Ramos (cell line): Measurements from ENCODE around the gene CBR1.
"Not testable (repeated sequence)": the region's sequence is repeated elsewhere in the genome, so short reads cannot be mapped to it uniquely, and the experiment has no call there.

Experiments used
- in situ Hi-C: fragments of 300-500 bp; cut with MboI; formaldehyde crosslinking; loops from one replicate; pipeline ENCODE4 v1.14.3; 2022; ENCODE audit warnings: low sequenced_read_pairs; ENCODE audit not compliant: unreplicated experiment

The CBR1 gene

DNA sequence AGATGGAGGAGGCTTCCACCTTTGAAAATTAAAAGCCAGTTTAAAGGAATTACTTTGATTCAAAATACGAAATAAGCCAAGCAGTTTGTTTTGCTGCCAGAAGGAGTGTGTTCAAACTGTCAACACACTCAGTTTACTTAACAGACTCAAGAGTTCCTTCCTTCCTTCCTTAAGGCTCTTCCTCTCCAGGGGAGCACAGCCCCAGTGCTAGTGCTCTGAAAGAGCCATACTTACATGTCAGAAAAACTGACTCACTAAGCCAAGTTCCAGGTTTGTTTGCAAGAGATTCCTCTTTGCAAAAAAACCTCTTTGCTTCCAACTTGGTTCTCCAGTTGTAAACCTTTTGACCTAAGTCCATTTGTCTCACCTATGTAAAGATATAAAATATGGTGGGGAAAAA lies 23.8 kb upstream of the CBR1 start:
- in situ Hi-C loops: no loop called here

- in situ Hi-C loops: no loop called here
These were observed 22.7 kb upstream of the CBR1 start for GRCh38 chr21:36047139-36047538.

DNA sequence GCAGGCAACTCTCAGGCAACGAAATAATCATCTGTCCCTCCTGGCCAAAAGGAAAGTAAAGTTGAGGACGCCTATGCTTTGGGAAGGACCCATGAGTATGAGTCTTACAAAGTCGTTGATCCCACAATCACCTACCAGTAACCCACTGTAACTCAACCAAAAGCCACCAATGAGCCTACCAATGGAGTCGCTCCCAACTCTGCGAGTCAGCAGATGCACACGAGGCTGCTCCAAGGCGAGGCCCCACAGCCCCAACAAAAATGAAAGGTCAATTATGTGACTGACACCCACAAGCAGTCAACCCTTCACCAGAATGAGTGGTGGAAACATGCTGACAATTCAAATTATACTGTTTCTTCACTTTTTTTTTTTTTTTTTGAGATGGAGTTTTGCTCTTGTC lies 21.5 kb upstream of the CBR1 start:
- in situ Hi-C loops: no loop called here

DNA sequence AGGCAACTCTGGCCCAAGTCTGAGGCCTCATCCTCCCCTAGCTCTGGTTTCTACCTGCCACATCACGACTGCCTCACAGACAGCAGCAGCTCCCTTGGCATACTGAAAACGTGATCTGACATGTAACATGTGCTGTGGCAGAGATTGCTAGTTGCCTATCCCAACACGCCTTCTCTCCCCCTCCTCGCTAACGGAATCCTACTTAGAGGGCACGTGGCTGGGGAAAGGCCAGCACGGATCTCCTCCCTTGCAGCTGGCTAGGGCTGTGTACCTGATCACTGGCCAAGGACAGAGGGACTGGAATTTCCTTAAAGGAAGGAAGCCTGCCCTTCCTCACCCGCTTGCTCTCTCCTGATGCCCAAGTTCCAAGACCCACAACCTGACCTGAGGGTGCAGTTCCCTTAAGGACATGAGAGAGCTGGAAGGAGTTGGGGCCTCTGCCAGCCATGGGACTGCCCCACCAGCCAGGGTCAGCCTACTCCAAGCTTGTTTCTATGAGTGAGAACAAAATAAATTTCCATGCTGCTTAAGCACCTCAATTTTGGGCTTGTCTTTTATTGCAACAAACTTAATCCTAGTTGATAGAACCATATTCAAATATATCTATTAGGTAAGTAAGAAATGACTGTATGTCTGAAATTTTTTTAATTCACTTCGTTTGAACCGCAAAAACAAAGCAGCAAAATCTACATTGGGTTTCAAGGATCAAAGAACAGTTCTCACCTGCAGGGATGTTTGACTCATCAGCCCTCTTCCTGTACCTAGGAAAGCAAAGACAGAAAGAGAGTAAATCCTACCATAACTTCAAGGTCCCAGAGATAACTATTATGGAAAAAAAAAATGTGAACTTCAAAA lies 16.7 kb upstream of the CBR1 start:
- in situ Hi-C loops: no loop called here

DNA sequence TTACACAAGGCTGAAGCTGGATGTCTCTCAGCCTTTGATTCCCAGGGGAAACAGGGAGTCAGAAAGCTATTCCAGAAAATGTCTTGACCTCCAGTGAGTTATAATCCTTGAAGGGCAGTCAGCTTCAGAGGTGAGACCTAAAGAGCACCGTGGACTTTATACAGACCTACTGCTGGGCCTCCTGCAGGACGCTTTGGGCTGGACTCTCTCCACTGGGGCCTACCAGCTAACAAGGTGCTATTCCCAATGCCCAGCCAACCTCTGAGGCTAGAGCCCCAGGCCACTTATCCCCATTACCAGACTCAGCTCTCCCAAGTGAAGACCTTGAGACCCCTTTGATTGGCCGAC lies 16.1 kb upstream of the CBR1 start:
- in situ Hi-C loops: no loop called here

- in situ Hi-C loops: no loop called here
These were observed 14.3 kb upstream of the CBR1 start for GRCh38 chr21:36055551-36055950.

DNA sequence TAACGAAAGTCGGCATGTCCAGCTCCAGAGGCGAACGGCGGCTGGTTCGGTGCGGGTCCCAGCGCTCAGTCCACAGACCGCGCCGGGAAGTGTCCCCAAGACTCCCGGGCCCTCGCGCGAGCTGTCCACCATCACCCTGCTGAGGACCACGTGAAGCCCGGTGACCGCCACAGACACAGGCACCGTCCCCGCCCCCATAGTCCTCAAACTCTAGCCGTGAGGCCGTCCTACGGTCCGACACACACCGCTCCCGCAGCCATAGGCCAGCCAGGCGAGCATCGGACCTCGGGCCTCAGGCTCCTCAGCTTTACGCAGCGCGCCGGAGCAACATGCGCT lies 10.0 kb upstream of the CBR1 start:
- in situ Hi-C loops: no loop called here

DNA sequence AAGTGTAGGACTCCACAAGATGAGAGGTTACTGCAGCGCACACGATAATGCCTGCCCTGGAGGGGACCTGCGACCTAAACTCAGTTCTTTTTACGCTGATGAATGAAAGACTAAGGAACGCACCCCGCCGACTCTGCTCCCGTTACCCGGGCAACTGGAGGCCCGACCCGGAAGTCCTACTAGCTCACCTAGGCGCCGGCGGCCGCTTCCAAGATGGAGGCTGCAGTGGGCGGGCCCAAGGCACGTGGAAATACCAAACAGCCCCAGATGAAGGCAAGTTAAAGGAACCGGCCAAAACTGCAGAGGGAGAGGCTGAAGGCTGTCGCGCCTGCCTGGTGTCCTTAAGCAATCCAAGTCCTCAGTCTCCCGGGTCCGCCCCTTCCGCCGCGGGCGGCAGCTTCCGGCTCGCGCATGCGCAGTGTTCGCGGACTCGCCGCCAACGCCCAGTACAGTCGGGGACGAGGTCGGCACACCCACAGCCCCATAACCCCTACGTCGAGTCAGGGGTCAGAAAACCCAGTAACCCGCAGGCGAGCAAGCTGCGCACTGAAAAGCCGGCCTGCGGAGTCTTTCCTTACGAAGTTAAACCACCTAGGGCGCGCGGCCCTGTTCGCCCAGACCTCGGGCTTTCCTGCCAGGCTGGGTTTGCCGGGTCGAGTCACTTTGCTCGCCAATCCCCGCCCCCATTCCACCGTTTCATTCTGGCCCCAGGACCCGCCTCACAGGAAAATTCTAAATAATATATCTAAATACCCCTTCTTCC lies 9.5 kb upstream of the CBR1 start, which contains the start of gene SETD4:
Gene SETD4, minus strand, starts transcription at position 368 of the 763 bp plus-strand sequence. CDS start 1,638 bp downstream, outside the sequence.
- in situ Hi-C loops: no loop called here

- in situ Hi-C loops: no loop called here
These were observed 8.4 kb upstream of the CBR1 start for GRCh38 chr21:36061445-36061844.

DNA sequence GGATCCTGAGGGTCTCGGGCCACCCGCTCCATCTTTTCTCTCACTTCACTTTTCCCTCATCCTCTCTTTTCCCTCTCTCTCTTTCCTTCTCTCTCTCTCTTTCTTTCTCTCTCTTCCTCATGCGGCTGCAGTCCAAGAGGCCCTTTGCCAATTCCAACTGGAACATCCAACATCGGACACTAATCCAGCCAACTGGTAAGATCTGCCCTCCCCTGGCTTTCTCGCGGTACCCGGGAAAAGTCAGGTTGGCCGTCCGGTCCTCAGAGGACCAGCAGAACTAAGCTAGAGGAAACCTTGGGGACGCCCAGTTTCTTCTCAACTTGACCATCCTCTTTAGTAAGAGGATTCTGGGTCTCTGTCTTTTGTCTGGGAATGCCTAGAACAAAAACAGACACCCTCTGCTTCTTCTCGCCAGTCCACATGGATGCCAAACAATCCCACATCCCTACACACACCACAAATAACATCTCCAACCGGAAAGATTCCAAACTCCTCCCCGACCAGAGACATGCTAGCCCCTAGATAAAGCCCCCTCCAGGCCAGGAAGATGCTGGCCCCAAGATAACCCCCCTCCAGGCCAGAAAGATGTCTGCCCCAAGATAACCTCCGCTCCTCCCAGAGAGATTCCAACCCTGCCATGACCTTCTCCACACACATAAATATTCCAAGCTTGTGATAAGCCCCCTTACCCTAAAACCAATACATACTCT lies 6.3 kb upstream of the CBR1 start:
- in situ Hi-C loops: no loop called here

DNA sequence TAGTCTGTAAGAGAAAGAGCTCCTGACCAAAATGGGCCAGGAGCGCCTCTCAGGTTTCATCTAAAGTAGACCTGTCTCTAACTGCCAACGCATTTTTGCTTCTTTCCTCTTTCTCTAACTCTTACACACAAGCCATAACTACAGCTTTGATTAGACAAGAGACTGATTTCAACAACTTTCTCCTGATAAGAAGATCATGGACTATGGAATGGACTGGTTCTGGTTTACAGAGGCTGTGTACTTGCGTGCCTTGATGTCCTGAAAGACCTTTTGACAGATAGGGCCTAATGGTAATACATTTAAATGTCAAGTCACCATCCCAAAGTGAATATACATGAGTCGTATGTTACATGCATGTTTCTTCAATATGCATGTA lies 5.8 kb upstream of the CBR1 start:
- in situ Hi-C loops: no loop called here

DNA sequence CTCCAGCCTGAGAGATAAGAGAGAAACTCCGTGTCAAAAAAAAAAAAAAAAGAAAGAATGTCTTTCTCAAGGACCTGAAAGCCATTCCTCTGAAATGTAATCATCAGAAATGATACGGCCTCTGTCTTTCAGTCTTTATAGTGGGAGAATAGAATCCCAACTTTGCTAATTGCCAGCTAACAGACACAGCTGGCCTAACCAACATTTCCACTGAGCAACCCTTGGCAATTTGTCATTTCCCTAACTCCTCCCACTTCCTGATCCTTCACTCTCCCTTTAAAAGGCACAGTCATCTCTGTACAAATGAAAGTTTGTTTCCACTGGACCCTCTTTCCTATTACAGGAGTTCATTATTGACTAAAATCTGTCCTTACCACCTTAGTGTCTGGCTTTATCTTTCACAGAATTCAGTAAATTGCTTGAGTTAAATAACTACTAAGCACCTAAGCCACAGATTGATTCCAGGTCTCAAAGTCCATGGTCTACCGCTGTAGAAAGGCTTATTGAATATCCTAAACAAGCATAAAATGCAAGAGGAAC lies 4.3 kb upstream of the CBR1 start:
- in situ Hi-C loops: no loop called here

- in situ Hi-C loops: no loop called here
These were observed 951 bp upstream of the CBR1 start for GRCh38 chr21:36068748-36069398.

DNA sequence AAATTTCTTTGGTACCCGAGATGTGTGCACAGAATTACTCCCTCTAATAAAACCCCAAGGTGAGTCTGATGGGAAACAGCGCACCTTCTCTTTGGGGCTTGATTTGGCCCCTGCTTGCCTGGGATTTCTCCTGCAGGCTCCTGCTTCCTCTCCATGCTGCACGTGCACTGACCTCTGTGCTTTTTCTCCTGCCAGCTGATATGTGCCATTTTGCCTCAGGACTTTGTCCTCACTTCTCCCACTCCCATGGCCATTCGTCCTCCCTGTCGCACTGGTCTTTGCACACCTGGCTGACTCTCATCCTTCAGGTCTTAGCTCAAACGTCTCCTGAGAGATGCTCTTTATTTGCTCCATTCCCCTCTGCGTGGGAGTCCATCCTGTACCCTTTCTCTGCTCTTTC lies 1.2 kb downstream of the CBR1 start:
- in situ Hi-C loops: no loop called here

- in situ Hi-C loops: no loop called here
These were observed 2.8 kb downstream of the CBR1 start for GRCh38 chr21:36072453-36073162.

GRCh38 chr21:36073181-36073580 lies 3.4 kb downstream of the CBR1 start:
- in situ Hi-C loops: no loop called here

DNA sequence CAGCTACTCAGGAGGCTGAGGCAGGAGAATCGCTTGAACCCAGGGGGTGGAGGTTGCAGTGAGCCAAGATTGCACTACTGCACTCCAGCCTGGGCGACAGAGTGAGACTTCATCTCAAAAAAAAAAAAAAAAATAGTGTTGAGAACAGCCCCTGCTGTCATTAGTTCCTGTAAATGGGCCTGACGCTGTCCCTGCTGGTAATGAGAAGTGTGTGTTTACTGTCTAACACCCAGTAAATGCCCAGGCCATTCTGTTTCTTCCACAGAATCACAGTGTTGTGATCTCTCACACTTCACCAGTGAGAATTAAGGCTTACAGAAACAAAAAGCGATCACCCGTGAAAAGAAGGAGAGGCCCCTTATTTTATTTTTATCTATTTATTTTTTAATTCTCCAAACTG lies 4.1 kb downstream of the CBR1 start:
- in situ Hi-C loops: not testable (repeated sequence)

- in situ Hi-C loops: no loop called here
These were observed 5.3 kb downstream of the CBR1 start for GRCh38 chr21:36075171-36075570.

DNA sequence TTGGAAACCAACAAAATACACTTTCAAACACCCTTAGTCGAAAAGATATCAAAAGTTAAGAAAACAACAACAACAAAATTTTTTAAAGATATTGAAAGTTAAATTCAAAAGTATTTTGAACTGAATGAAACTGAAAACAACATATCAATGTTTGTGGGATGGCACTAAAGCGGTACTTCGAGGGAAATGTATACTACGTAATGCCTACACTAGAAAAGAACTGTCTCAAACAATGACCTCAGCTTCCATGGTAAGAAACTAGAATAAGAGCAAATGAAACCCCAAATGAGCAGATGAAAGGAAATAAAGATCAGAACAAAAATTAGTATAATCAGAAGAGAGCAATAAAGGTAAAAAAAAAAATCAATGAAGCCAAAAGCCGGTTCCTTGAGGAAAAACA lies 6.1 kb downstream of the CBR1 start:
- in situ Hi-C loops: no loop called here
